Keratinocyte (primary cell): ENCODE results near the gene ANO2. TPM values are rescaled to one million over a fixed set of nuclear protein-coding genes. Genes with fewer than 3 reads are reported as not detected.

ENCODE experiments used
- DNase-seq: peaks from one replicate; pipeline ENCODE4 v3.0.0-alpha.2; 2011; ENCODE audit warnings: low read depth, missing footprints, low spot score
- FAIRE-seq: peaks from 2 replicates; lab custom pipeline; 2011; peaks lifted over from hg19 to GRCh38; lab: Jason Lieb, UNC
- H2AFZ ChIP-seq: 2 replicates; pipeline ENCODE4 v1.6.0; 2012; ENCODE audit warnings: low read length, control low read depth, inconsistent platforms; ENCODE audit not compliant: control insufficient read depth
- H3K27ac ChIP-seq: 2 replicates; pipeline ENCODE4 v1.5.1; 2011; ENCODE audit warnings: low read length; ENCODE audit not compliant: control insufficient read depth, insufficient read depth
- H3K27me3 ChIP-seq: 3 replicates; pipeline ENCODE4 v1.6.0; 2011; ENCODE audit warnings: low read length; ENCODE audit not compliant: control insufficient read depth, insufficient read depth; ENCODE audit errors: extremely low read depth
- H3K36me3 ChIP-seq, 2 experiments: 2 replicates in 1 of 2; 3 replicates in 1 of 2; pipeline ENCODE4 v1.5.1; 2011; ENCODE audit warnings: low read length in 2 of 2, mild to moderate bottlenecking in 1 of 2; ENCODE audit not compliant: control insufficient read depth in 2 of 2, insufficient read depth in 2 of 2; ENCODE audit errors: extremely low read depth in 1 of 2
- H3K4me1 ChIP-seq: 3 replicates; pipeline ENCODE4 v1.5.1; 2011; ENCODE audit warnings: low read length; ENCODE audit not compliant: control insufficient read depth, insufficient read depth; ENCODE audit errors: extremely low read depth
- H3K4me2 ChIP-seq: 3 replicates; pipeline ENCODE4 v1.6.0; 2011; ENCODE audit warnings: low read depth, low read length; ENCODE audit not compliant: control insufficient read depth, insufficient read depth; ENCODE audit errors: extremely low read depth
- H3K4me3 ChIP-seq, 3 experiments: fragments of 200-600 bp in 1 of 3; sonication (generic) in 1 of 3; 2 replicates in 2 of 3; 3 replicates in 1 of 3; pipeline ENCODE4 v1.5.1; 2011 to 2016; ENCODE audit warnings: low read length in 3 of 3, mild to moderate bottlenecking in 3 of 3, control low read depth in 2 of 3, inconsistent platforms in 1 of 3, low read depth in 1 of 3, mixed read lengths in 1 of 3, mixed run types in 1 of 3, moderate library complexity in 1 of 3; ENCODE audit not compliant: control insufficient read depth in 2 of 3, insufficient read depth in 2 of 3; ENCODE audit errors: extremely low read depth in 1 of 3
- H3K79me2 ChIP-seq: 2 replicates; pipeline ENCODE4 v1.6.0; 2012; ENCODE audit warnings: low read length; ENCODE audit not compliant: control insufficient read depth, insufficient read depth
- H3K9ac ChIP-seq: 3 replicates; pipeline ENCODE4 v1.6.0; 2011; ENCODE audit warnings: low read length; ENCODE audit not compliant: control insufficient read depth, insufficient read depth; ENCODE audit errors: extremely low read depth
- H3K9me1 ChIP-seq: 3 replicates; pipeline ENCODE4 v1.6.0; 2011; ENCODE audit warnings: low read length; ENCODE audit not compliant: control insufficient read depth, insufficient read depth; ENCODE audit errors: extremely low read depth
- H3K9me3 ChIP-seq: 2 replicates; pipeline ENCODE4 v1.5.1; 2012; ENCODE audit warnings: low read depth, low read length; ENCODE audit not compliant: control insufficient read depth
- H4K20me1 ChIP-seq: 3 replicates; pipeline ENCODE4 v1.6.0; 2011; ENCODE audit warnings: low read length; ENCODE audit not compliant: control insufficient read depth, insufficient read depth; ENCODE audit errors: extremely low read depth
- CTCF ChIP-seq, 3 experiments: IDR thresholded peaks in 1 of 3; conservative IDR thresholded peaks in 1 of 3; optimal IDR thresholded peaks in 1 of 3; 2 replicates in 2 of 3; 3 replicates in 1 of 3; pipeline versions ENCODE3 to v1.5.1; 2011; ENCODE audit warnings: low read length in 3 of 3, mild to moderate bottlenecking in 3 of 3, moderate library complexity in 2 of 3, control low read depth in 1 of 3, inconsistent platforms in 1 of 3; ENCODE audit not compliant: insufficient read depth in 2 of 3; ENCODE audit errors: extremely low read depth in 1 of 3
- EZH2 ChIP-seq: IDR thresholded peaks from one replicate; pipeline ENCODE4 v1.6.1; 2012; ENCODE audit warnings: inconsistent platforms, mild to moderate bottlenecking, low read length, moderate library complexity
- dilution Hi-C: fragments of 300-500 bp; cut with MboI; formaldehyde crosslinking; loops from one replicate; pipeline ENCODE4 v1.7.0; 2020; ENCODE audit warnings: low sequenced_read_pairs; ENCODE audit not compliant: extremely low pct_ligation_motif_present
- polyA plus RNA-seq, 5 experiments: library from polyadenylated mRNA; depleted of rRNA in 3 of 5; stranded (reverse) in 3 of 5; stranded (forward) in 1 of 5; unstranded in 1 of 5; fragments of >200 nt; gene quantifications; 1 replicate in 1 of 5; 2 replicates in 3 of 5; 3 replicates in 1 of 5; pipeline versions ENCODE4 v1.2.1 to v1.2.3, GENCODE V29; 2011 to 2012; ENCODE audit warnings: missing spikeins in 2 of 5, low read depth in 1 of 5, low replicate concordance in 1 of 5

The ANO2 gene
- polyA plus RNA-seq, 1 donor (not counting 4 experiments of a cell fraction or from before 2014, with no cell fraction given) = 0.14 TPM

GRCh38 chr12:5628501-5628900 is 316.6 kb downstream of the ANO2 start:
- H3K4me2 ChIP-seq = no peak overlapping the region
- dilution Hi-C loops = no loop called here
- H3K27me3 ChIP-seq = no peaks in the 10 kb centered on the region

DNA sequence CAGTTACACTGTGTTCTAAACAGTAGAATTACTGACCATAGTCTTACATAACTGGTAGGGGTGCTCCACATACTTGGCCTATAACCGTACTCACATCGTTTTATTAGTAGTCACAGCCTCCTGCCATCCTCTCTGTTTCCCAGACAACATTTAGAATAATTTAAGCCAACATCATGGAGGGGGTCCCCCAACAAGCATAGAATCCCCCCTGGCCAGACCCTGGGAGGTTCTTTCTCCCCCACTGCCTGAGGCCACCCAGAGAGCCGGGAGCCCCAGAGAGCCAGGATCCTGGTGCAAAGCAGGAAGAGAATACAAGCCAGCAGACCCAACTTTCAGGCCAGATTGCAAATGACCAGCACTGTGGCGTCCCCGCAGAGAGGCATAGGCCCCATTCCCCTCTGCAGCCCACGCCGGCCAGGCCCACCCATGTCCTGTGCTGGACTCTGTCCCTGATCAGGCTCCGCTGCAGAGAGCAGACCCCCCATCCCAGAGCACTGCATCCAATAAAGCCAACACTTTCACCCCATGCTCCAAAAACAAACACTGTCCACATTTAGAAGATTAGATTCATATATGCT is 317.9 kb downstream of the ANO2 start:
- Histone ChIP-seq H3K9me3 (no peaks in the 10 kb centered on the region), H3K27ac (no peak overlapping the region), H3K27me3 (no peaks in the 10 kb centered on the region), H3K79me2 (no peaks in the 10 kb centered on the region), H3K9ac (no peak overlapping the region), H3K4me1 (no peaks in the 10 kb centered on the region), H3K4me3 (no peak overlapping the region), H3K4me2 (no peak overlapping the region), H4K20me1 (no peaks in the 10 kb centered on the region), H2AFZ (no peak overlapping the region), H3K9me1 (no peaks in the 10 kb centered on the region), H3K36me3 (no peaks in the 10 kb centered on the region)
- no peak for TF ChIP-seq CTCF (optimal IDR thresholded peaks at IDR 0.05 in 1 of 3, IDR thresholded peaks at IDR 0.05 in 1 of 3, conservative IDR thresholded peaks at IDR 0.05 in 1 of 3; ENCODE audit: extremely low read depth in 1 of 3, insufficient read depth in 2 of 3, low read length in 3 of 3)
- TF ChIP-seq EZH2 = no peak
- FAIRE-seq = no peak
- DNase-seq = no peak
- dilution Hi-C loops = no loop called here

More at GRCh38 chr12:5628501-5628900, 316.6 kb downstream of the ANO2 start:
- H3K9ac ChIP-seq = no peak overlapping the region
- no peaks in the 10 kb centered on the region for H4K20me1 ChIP-seq
- TF ChIP-seq CTCF (optimal IDR thresholded peaks at IDR 0.05 in 1 of 3, IDR thresholded peaks at IDR 0.05 in 1 of 3, conservative IDR thresholded peaks at IDR 0.05 in 1 of 3; ENCODE audit: extremely low read depth in 1 of 3, insufficient read depth in 2 of 3, low read length in 3 of 3) (no peak), EZH2 (no peak)
- no peak for DNase-seq
- H3K27ac ChIP-seq = no peak overlapping the region
- H3K36me3 ChIP-seq = no peaks in the 10 kb centered on the region
- no peaks in the 10 kb centered on the region for H3K9me1 ChIP-seq
- no peak for FAIRE-seq
- H3K4me3 ChIP-seq = no peak overlapping the region
- no peaks in the 10 kb centered on the region for H3K4me1 ChIP-seq
- no peak overlapping the region for H2AFZ ChIP-seq
- no peaks in the 10 kb centered on the region for H3K79me2 ChIP-seq
- H3K9me3 ChIP-seq = no peaks in the 10 kb centered on the region
